GM12892 (cell line): ENCODE measurements around the gene ACKR2.

Experiments used
- DNase-seq: peaks from one replicate; pipeline ENCODE4 v3.0.0; 2011; ENCODE audit not compliant: insufficient read length
- FAIRE-seq: peaks from 2 replicates; lab custom pipeline; 2011; peaks lifted over from hg19 to GRCh38; lab: Jason Lieb, UNC
- POLR2A ChIP-seq: IDR thresholded peaks from 2 replicates; pipeline ENCODE4 v1.6.1; 2011; ENCODE audit warnings: low read depth, low read length, control low read depth
- POLR2AphosphoS5 ChIP-seq: IDR thresholded peaks from 2 replicates; pipeline ENCODE4 v1.6.1; 2011; ENCODE audit warnings: low read depth, low read length, control low read depth
- TAF1 ChIP-seq: IDR thresholded peaks from 2 replicates; pipeline ENCODE4 v1.6.1; 2011; ENCODE audit warnings: low read depth, mild to moderate bottlenecking, control low read depth, low read length, borderline replicate concordance

ACKR2 gene

DNA sequence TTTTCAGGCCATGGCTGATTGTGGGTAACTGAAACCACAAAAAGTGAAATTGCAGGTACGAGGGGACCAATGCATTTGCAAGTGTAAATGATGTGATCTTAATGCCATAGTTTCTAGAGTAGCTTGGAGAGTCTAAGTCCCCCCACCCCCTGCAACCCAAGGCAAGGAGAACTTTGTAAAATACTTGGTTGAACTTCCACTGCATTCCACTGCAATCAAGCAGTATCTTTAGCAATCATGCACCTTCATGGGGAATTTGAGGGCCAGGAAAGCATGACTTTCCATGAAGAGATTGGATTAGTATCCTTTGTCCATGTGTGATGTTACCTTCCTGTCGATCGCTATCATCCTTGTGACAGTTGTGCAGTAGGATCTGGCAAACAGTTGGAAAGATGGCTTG, 77.8 kb downstream of the ACKR2 start:
- TF ChIP-seq POLR2A (no peak), POLR2AphosphoS5 (no peak), TAF1 (no peak)
- no peak for DNase-seq
- FAIRE-seq = no peak

DNA sequence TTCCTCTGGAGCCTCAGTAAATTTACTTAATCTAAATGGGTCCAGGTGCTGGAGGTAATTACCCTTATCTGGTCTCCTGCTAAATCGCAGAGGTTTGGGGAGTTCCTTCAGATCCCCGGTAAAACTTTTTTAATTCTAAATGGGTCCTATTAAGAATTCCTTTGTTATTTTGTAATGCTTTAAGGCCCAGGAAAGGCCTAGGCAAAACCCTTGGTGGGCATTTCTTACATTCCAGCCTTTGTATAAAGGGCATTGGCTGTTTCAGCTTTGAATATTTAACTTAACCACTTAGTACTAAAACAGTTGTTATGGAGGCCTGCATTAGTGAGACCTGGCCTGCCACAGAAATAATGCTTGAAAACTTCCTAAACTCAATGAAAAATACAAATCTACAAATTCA, 81.8 kb downstream of the ACKR2 start:
- DNase-seq (no peak), FAIRE-seq (no peak)
- TF ChIP-seq POLR2A (no peak), POLR2AphosphoS5 (no peak), TAF1 (no peak)

DNA sequence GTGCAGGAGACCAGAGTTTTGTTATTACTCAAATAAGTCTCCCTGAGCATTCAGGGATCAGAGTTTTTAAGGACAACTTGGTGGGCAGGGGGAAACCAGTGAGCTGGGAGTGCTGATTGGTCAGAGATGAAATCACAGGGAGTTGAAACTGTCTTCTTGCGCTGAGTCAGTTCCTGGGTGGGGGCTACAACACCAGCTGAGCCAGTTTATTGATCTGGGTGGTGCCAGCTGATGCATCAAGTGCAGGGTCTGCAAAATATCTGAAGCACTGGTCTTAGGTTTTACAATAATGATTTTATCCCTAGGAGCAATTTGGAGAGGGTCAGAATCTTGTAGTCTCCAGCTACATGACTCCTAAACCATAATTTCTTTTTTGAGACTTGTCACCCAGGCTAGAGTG, 82.9 kb downstream of the ACKR2 start:
- no peak for FAIRE-seq
- TF ChIP-seq TAF1 = no peak
- TF ChIP-seq POLR2A = no peak
- TF ChIP-seq POLR2AphosphoS5 = no peak

DNA sequence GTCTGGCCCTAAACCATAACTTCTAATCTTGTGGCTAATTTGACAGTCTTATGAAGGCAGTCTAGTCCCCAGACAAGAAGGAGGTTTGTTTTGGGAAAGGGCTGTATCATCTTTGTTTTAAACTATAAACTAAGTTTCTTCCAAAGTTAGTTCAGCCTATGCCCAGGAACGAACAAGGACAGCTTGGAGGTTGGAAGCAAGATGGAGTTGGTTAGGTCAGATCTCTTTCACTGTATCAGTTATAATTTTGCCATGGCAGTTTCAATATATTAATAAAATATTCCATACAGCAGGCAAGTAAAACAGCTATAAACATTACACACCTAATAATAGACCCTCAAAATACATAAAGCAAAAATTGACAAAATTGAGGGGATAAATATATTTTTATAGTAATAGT, 83.6 kb downstream of the ACKR2 start:
- DNase-seq = no peak
- no peak for FAIRE-seq
- TF ChIP-seq POLR2A = no peak
- no peak for TF ChIP-seq POLR2AphosphoS5
- TF ChIP-seq TAF1 = no peak

More for the DNA sequence above, 82.9 kb downstream of the ACKR2 start:
- no peak for DNase-seq

DNA sequence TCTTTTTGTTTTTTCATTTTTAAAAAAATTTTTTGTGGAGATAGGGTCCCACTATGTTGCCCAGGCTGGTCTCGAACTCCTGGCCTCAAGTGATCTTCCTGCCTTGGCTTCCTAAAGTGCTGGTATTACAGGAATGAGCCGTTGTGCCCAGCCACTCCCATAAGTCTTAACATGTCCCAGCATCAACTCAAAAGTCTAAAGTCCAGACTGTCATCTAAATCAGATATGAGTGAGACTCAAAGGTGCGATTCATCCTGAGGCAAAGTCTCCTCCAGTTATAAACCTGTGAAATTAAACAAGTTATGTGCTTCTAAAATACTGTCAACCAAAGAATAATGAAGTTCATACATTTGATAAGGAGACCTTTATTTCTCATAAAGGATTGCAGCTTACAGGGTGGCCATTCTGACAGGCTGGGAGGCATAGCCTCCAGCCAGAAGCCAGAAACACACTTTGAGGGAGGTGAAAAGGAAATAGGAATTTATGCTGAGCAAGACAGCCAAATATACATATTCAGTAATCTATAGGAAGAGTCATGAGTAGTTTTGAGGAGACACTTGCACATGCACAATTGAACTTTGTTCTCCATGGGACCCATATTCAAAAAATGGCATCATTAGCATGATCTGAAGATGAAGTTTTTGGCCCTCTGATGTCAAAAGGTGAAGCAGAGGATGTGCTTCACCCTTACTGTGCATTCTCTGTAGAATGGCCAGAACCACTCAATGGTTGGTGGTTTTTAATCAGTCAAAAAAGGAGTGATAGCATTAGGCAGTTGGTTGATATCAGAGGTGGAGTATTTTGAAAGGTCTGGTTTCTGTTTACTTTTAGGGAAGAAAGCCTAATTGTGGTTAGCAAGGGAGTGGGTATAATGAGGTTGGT, 85.7 kb downstream of the ACKR2 start:
- FAIRE-seq (no peak), DNase-seq (no peak)
- TF ChIP-seq POLR2AphosphoS5 = no peak
- no peak for TF ChIP-seq TAF1
- TF ChIP-seq POLR2A = no peak

DNA sequence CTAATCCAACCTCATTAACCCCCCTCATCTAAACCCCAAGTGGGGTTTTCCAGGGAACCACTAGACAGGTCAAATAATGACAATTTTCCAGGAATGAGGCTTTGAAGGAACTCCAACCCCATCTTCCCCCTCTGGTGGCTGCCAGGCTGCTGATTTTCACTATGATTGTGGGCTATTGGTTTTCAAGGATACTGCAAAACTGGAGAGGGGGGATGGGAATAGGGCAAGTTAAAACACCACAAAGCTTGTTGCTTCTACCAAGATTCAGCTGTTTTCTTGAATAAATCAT, 86.3 kb downstream of the ACKR2 start:
- DNase-seq = no peak
- FAIRE-seq = no peak

DNA sequence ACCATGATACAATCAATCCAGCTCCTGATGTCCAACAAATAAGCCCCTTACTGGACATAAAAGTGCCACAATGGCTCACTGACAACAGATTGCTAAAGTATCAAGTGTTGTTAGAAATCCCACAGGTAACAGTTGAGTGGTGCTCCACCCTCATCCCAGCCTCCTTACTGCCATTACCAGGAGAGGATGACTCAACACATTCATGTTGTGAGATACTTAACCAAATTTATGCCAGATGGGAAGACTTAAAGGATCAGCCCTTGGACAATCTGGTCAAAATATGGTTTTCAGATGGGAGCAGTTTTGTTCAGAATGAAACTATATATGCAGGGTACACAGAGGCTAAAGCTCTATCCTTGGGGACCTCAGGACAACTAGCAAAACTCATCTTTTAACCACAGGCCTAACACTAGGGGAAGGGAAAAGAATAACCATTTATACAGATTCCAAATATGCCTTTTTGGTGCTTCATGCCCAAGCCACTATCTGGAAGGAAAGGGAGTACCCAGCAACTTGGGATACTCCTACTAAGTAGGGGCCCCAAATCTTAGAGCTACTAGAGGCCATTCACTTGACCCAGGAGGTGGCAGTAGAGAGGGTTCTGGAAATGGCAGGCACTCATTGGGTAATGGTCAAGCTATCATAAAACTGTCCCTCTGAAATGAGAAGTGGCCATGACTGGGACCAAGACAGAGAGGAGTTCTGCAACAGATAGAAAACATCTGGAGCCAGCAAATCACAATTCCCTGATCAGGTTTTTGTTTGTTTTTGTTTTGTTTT, 89.8 kb downstream of the ACKR2 start:
- no peak for DNase-seq
- no peak for FAIRE-seq
- TF ChIP-seq POLR2A = no peak

More for the DNA sequence above, 86.3 kb downstream of the ACKR2 start:
- TF ChIP-seq POLR2AphosphoS5 (no peak), TAF1 (no peak), POLR2A (no peak)

DNA sequence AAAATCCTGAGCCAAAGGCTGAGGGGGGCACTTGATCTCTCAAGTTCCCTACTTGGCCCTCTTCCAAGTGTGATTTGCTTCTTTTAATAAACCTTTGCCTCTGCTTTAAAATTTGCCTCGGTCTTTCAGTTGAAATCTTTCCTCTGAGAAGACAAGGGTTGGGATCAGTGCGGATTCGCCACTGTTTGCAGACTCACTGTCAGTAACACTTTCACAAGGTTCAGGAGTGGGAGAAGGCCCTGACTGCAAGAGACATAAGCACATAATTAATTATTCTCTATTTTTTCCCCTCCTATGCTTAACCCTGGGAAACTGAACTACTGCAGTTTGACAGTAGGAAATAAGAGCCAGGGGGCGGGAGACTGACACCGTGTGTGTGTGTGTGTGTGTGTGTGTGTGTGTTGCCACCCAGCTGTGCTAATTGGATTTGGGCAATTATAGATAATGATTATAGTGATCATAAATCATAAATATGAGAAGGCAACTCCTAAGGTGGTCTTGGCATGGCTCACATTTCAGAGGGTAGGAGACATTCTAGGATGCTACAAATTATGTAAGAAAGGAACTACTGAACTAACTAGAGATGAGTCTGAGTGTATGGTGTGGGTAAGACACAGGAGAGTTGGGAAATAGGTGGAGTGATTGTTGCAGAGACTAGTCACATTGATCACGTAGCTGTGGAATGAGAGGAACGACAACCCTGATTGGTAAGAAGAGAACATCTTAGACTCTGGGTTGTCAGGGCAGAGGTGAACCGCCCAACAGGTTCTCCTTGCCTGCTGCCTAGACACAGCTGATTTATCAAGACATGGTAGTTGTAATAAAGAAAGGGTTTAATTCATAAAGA, 91.2 kb downstream of the ACKR2 start:
- FAIRE-seq (no peak), DNase-seq (no peak)
- TF ChIP-seq TAF1 (no peak), POLR2A (no peak), POLR2AphosphoS5 (no peak)

DNA sequence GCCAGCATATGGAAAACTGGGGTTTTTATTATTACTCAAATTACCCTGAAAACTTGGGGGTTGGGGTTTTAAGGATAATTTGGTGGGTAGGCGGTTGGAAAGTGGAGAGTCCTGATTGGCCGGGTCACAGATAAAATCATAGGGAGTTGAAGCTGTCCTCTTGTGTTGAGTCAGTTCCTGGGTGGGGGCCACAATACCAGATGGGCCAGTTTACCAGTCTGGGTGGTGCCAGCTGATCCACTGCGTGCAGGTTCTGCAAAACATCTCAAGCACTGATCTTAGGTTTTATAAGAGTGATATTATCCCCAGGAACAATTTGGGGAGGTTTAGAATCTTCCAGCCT, 91.8 kb downstream of the ACKR2 start:
- no peak for FAIRE-seq
- TF ChIP-seq POLR2A (no peak), TAF1 (no peak), POLR2AphosphoS5 (no peak)
- DNase-seq = no peak

DNA sequence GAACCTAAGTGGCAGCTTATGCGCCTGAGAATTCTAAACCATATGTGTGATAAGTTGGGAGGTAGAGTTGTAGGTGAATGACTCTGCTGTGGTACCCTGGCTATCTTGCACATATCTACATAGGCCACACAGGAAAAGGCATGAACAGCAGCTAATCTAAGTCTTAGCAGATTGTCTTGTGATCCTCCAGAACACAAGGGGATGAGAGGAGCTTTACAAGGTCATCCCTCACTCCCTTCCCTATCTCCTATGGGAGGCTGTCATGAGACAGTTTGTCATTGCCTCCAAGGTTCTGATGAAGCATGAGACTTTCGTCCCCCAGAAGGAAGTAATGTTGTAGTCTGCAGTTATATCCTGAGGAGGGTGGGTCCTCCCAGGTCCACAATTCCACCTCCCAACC, 93.0 kb downstream of the ACKR2 start:
- no peak for DNase-seq
- FAIRE-seq = no peak
- TF ChIP-seq POLR2AphosphoS5 (no peak), POLR2A (no peak), TAF1 (no peak)

DNA sequence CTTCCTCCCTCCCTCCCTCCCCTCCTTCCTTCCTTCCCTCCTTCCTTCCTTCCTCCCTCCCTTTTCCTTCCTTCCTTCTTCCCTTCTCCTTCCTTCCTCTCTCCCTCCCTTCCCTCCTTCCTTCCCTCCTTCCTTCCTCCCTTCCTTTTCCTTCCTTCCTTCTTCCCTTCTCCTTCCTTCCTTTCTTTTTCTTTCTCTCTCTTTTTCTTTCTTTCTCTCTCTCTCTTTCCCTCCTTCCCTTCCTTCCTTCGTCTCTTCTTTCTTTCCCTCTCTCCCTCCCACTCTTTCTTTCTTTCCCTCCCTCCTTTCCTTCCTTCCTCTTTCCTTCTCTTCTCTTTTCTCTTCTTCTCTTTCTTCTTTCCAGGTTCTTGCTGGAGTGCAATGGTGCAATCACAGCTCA, 94.8 kb downstream of the ACKR2 start:
- DNase-seq (no peak), FAIRE-seq (no peak)
- no peak for TF ChIP-seq TAF1
